NCI-H1930 (cell line): ENCODE data around the gene IFI35.
A peak's percentile ranks its signal among the peaks of the same experiment; 100 is the strongest.
"Not testable (repeated sequence)": the region's sequence is repeated elsewhere in the genome, so short reads cannot be mapped to it uniquely, and the experiment has no call there.

Source experiments
- DNase-seq, 2 experiments: peaks; one replicate each; lab custom pipeline; 2025; lab: John Stamatoyannopoulos, UW

IFI35 gene

GRCh38 chr17:43024407-43025289, 18.1 kb downstream of the IFI35 start, which contains the start of gene RND2:
TSS of gene RND2 (plus strand) at chr17:43025231. CDS start at chr17:43025348, 117 bp downstream.
- peak; percentile 96 to 98 for DNase-seq

GRCh38 chr17:43025290-43025657, 18.7 kb downstream of the IFI35 start:
- no peak for DNase-seq

GRCh38 chr17:43025766-43026537, 19.4 kb downstream of the IFI35 start:
- no peak for DNase-seq

GRCh38 chr17:43026595-43026994, 20.0 kb downstream of the IFI35 start:
- no peak for DNase-seq

DNA sequence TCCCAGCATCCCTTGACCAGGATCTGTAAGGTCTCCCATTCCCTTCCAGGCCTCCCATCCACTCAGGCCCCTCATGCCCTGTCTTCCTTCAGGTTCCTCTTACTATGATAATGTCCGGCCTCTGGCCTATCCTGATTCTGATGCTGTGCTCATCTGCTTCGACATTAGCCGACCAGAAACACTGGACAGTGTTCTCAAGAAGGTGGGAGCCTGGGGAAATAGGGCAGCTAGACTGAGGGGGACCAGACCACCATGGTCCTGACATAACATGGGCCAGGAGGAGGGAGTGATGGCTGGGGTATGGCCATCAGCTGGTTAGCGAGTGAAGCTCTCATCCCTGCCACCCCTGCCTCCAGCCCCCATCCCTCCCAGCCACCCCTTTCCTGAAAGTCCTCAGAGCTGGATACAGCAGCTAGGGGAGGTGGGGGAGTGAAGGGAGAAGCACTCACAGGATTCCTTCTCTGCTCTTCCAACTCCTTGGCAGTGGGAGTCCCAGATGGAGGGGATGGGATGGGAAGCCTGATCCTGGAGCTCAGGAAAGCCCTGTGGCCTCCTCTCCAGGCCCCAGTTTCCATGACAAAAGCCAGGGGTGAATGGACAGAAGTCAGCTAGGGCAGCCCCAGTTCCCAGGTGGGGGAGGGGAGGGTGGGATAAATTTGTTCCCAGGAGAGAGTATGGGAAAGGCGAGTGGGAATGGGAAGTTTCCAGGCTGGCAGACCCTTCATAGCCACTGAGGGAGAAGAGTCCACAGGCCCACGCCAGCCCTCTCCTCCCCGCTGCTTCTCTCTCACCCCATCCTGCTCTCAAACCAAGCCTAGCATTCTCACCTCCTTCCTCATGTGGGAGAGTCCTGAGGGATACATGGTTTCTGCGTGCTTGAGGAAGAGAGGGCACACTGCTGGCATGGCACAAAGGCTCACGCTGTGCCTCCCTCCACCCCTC, 20.8 kb downstream of the IFI35 start:
- DNase-seq = no peak

GRCh38 chr17:43028221-43028861, 21.8 kb downstream of the IFI35 start:
- no peak for DNase-seq

DNA sequence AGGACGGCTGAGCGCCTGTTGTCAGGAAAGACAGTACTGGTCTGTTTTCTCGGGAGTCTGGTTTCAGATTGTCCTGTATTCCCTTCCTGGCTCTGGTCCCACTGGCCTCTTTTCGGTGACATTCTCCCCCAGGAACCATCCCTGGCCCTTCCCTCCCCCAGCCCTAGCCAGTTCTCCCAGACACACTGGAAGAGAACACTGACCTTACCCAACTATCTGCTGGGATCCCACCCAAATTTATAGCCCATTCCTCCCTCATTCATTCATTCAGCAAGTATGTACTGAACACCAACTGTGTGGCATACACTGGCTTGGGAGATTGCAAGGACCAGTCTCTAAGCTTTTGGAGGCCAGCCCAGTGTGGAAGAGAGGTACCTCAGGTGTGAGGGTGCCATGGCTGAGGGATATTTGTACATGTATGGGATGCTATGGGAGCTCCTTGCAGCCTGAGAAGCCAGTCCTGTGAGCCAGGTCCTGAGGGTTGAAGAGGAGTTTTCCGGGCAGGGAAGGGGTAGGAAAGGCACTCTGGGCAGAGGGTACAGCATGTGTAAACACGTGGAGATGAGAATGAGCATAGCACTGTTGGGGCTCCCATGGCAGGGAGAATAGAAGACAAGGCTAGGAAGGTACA, 23.7 kb downstream of the IFI35 start:
- DNase-seq = no peak

DNA sequence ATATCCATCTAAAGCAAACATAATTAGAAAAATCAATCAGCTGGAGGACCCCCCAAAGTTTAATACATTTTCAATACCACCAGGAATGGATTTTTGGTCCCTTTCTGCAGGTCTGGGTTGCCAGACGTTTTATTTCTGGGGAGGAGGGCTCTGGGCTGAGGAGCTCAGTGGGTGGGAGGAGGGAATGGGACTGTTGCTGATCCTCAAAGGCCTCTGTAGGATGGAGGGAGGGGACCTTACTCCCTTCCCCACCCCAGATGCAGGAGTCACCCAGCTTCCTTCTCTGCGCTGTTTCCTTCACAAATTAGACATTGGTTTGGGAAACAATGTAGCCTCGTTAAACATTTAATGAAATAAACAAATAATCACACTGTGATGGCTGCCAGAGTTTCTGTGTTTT, 25.1 kb downstream of the IFI35 start:
- DNase-seq = no peak

- no peak for DNase-seq
Observed at GRCh38 chr17:43033948-43034881, 27.6 kb downstream of the IFI35 start.

- DNase-seq = no peak
Observed at GRCh38 chr17:43034894-43035293, 28.3 kb downstream of the IFI35 start.

DNA sequence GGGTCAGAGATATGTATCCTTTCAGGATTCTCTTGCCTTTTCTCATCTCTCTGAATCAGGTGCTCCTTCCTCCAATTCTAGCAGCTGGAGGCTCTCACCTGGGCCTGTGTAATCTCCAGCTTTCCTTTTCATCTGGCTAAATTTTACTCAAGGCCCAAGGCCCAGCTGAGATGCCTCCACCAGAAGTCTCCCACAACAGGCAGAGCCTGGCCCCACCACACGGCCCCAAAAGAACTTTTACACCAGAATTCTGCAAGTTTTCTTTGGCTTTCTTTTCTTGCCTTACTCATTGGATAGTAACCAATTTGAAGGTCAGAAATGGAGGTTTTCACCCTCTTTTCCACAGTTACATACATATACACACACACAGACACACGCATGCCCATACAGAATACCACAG, 33.1 kb downstream of the IFI35 start:
- no peak for DNase-seq

GRCh38 chr17:43040655-43041054, 34.1 kb downstream of the IFI35 start:
- DNase-seq = no peak

GRCh38 chr17:43042025-43042628, 35.5 kb downstream of the IFI35 start:
- DNase-seq = no peak

- DNase-seq = no peak
Observed at GRCh38 chr17:43043307-43043706, 36.7 kb downstream of the IFI35 start.

DNA sequence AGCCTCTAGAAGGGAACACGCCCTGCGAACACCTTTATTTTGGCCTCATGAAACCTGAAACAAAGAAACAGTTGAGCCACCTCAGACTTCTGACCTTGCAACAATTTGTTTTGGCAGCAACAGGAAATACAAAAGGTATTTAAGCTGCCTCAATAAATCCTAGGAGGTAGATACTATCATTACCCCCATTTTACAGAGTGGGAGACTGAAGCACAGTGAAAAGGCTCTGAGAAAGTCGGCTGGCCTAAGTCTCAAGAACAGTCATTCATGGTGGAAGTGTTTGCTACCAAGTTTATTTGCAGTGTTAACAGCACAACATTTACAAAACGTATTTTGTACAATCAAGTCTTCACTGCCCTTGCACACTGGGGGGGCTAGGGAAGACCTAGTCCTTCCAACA, 37.4 kb downstream of the IFI35 start:
- no peak for DNase-seq

- DNase-seq = no peak
Observed at GRCh38 chr17:43051969-43052368, 45.4 kb downstream of the IFI35 start.

DNA sequence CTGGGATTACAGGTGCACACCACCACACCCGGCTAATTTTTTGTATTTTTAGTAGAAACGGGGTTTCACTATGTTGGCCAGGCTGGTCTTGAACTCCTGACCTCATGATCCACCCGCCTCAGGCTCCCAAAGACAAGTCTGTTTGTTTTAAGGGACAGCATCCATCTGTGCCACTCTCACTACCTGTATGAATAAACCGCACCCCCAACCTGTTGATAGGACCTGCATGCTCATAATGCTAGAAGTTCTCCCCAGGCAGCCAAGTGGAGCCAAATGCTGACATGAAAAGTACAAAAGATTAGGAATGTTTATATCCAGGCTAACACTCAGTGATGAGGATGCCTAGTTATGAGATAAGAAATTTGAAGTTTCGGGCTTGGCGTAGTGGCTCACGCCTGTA, 46.4 kb downstream of the IFI35 start:
- DNase-seq = not testable (repeated sequence)

- no peak for DNase-seq
Observed at GRCh38 chr17:43056051-43056450, 49.5 kb downstream of the IFI35 start.

DNA sequence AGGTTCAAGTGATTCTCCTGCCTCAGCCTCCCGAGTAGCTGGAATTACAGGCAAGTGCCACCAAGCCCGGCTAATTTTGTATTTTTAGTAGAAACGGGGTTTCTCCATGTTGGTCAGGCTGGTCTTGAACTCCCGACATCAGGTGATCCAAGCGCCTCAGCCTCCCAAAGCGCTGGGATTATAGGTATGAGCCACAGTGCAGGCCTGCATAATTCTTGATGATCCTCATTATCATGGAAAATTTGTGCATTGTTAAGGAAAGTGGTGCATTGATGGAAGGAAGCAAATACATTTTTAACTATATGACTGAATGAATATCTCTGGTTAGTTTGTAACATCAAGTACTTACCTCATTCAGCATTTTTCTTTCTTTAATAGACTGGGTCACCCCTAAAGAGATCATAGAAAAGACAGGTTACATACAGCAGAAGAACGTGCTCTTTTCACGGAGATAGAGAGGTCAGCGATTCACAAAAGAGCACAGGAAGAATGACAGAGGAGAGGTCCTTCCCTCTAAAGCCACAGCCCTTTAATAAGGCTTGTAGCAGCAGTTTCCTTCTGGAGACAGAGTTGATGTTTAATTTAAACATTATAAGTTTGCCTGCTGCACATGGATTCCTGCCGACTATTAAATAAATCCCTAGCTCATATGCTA, 56.5 kb downstream of the IFI35 start:
- DNase-seq = no peak
